GM19324 (cell line): ENCODE measurements around the gene ARFRP1.
"Not testable (repeated sequence)": the region's sequence is repeated elsewhere in the genome, so short reads cannot be mapped to it uniquely, and the experiment has no call there.

Experiments used
- ATAC-seq: cut with Tn5 transposase; IDR thresholded peaks from one replicate; pipeline ENCODE4 v1.9.1; 2021; ENCODE audit warnings: mild to moderate bottlenecking, moderate library complexity; ENCODE audit not compliant: unreplicated experiment, low FRiP score

Gene ARFRP1

DNA sequence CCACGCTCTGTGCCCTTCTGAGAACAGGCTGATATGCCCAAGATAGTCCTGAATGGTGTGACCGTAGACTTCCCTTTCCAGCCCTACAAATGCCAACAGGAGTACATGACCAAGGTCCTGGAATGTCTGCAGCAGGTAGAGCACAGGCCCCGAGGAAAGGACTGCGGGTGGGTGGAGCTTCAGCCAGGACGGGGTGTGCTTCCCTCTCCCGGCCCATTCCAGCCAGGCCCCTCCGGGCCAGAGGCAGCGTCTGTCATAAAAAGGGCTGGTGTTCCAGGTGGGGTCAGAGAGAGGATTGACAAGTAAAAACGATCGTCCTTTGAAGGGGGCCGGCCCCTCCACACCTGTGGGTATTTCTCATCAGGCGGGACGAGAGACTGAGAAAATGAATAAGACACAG lies 48.4 kb downstream of the ARFRP1 start:
- no peak for ATAC-seq

DNA sequence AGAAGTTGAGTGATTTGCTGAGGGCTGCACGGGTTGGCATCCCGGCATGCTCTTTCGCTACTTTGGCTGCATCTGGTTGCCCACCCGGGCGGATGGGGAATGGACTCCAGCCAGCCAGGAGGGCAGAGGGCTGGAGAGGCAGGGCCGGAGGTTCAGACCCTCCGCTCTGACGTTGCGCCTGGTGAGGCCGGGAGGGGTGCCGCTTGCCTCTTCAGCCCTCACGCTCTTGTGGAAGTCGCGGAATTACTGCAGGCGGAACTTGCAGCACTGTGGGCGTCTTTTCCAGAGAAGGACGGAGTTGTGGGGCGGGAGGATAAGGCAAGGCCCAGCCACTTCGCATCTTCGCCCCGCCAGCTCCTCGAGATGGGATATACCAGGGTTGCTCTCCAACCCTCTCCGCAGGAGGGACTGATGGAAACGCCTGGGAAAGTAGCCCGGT lies 49.0 kb downstream of the ARFRP1 start:
- ATAC-seq, result no peak

DNA sequence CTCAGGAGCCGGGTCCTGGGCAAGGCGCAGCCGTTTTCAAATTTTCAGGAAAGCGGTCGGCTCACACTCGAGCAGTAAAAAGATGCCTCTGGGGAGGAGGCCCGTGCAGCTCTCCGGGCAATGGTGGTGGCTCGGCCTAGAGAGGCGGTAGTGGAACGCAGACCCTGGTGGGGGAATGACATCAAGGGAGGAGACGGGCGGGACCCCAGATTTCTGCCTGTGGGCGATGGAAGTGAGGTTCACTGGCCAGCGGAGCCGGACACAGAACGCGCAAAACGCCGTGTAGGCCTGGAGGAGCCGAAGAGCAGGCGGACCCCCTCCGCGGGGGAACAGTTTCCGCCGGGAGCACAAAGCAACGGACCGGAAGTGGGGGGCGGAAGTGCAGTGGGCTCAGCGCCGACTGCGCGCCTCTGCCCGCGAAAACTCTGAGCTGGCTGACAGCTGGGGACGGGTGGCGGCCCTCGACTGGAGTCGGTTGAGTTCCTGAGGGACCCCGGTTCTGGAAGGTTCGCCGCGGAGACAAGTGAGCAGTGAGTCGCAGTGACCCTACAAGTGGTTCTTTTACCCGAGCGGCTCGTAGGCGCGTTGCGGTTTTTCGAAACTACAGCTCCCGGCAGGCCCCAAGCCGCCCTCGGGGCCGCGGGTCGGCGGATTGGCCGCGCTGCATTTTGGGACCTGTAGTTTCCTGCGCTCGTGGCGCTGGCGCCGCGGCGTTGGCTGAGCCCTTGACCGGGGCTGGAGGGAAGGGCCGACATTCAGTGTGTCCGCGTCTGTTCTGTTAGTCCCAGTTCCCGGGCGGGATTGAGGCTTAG lies 49.6 kb downstream of the ARFRP1 start, which contains the start of gene RTEL1:
TSS of gene RTEL1 (plus strand) at position 376 of the 812 bp plus-strand sequence. CDS start 1,091 bp downstream, outside the sequence.
- peak; percentile 82 for ATAC-seq

DNA sequence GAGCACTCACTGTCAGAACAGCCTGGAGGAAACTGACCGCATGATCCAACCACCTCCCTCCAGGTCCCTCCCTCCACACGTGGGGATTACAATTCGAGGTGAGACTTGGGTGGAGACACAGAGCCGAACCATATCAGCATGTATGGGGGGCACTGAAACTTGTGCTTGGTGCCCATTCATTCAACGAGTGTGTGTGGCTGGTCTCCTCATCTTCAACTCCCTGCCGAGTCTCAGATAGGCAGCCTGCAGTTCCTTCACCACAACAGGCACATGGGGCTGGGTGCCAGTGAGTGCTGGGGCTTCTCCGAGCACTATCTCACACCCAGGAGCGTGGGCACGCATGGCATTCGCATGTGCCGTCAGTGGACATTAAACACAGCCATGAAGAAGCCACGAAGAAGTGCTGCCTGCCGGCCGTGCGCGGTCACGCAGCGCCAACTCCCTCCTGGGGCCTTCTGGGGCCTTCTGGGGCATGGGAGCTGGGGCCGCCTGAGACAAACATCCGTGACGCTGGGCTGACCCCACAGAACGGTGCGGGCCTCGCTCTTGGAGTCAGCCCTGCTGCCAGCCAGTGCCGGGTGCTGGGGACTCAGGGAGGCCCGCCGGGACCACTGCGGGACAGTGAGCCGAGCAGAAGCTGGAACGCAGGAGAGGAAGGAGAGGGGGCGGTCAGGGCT lies 50.4 kb downstream of the ARFRP1 start:
- ATAC-seq, result no peak

DNA sequence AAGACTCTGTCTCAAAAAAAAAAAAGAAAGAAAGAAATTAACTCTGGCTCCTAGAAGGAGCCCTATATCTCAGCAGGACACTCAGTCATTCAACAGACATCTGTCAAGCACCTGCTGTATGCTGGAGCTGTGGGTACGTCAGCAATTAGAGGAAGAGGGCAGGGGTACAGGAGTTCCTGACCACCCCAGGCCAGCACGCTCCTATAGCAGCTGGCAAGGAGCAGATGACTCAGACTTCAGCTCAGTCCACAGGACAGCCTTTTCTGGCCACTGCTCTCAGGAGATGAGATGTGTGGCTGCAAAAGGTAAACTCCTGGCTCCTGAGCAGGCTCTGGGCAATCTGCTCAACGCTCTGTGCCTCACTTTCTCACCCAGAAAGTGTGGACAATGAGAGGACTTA lies 51.3 kb downstream of the ARFRP1 start:
- no peak for ATAC-seq

DNA sequence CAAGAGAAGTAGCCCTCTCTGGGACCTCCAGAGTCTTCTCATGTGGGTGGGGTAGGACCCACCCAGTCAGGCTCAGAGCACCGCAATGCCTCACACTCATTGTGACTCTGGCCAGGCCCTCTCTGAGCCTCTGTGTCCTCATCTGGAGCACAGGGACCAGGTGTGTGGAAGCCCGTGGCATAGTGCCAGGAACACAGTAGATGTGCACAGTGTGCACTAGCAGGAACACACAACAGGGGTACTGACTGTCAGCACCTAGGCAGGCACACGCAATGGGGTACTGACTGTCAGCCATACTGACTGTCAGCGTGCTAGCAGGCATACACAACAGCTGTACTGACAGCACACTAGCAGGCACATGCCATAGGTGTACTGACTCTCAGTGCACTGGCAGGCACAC lies 52.5 kb downstream of the ARFRP1 start:
- ATAC-seq, result no peak

DNA sequence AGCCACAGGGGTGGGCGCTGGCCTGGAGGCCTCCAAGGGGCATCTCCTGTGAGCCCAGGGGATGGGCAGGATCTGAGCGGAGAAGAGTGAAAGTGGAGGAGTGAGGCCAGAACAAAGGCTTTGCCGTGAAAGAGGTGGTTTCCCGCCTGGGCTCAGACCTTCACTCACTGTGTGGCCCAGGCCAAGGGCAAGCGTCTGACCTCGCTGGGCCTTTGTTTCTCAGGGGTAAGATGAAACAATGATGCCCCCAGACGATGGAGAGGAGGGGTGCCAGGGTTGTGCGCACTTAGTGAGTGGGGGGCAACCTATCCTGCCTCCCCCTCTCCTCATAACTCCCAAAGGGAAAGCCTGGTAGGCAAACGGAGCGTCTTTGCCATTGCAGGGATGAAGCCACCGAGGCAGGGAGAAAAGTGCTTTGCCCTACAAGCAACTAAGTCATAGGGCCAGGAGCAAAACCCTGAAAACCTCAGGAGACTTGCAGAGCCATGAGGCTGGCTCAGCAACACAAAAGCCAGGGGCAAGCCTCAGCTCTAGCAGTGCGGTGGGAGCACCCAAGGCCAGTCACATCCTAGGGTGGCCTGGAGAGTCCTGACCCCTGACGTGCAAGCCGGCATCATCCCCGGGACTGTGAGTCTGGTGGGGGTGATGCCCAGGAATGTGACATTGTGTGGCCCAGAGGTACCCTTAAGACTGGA lies 53.7 kb downstream of the ARFRP1 start:
- no peak for ATAC-seq

DNA sequence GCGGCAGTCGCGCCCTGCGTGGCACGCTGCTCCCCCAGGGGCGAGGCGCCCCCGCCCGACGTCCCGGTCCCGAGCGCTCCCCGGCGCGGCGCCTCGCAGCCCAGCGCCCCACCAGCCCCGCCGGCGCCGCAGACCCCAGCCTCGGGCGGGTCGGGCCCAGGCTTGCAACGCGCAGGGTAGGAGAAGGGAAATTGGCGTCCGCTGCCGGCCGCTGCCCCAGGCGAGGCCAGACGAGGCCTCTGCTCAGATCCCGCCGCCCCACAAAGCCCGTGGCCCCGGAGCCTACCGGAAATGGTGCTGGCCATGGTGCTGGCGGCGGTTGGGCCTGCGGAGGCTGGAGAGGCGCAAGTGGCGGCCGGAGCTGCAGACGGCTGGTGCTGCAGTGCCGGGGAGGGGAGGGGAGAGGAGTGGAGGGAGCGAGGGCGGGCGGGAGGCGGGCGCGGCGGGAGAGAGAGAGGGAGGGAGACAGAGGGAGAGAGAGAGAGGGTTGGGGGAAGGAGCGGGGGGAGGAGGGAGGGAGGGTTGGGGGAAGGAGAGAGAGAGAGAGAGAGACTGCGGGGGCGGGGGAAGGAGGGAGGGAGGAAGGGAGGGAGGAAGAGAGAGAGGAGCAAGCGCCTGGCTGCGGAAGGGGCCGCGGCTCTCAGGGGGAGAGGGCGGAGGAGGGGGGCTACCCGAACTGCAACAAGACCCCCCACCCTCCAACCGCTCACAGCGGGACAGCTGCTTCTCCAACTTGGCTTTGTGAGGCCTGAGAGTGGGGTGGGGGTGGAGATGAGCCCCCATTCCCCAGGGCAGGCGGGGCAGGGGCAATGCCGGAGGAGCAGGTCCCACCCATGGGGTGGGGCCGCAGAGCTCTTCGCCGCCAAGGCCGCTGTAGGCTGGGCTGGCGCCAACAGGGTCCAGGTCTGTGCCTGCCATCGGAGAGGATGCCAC lies 54.5 kb downstream of the ARFRP1 start, which contains the start of gene STMN3:
TSS of gene STMN3 (minus strand) at position 384 of the 933 bp plus-strand sequence. CDS start at position 305, 79 bp downstream.
- ATAC-seq, result no peak

DNA sequence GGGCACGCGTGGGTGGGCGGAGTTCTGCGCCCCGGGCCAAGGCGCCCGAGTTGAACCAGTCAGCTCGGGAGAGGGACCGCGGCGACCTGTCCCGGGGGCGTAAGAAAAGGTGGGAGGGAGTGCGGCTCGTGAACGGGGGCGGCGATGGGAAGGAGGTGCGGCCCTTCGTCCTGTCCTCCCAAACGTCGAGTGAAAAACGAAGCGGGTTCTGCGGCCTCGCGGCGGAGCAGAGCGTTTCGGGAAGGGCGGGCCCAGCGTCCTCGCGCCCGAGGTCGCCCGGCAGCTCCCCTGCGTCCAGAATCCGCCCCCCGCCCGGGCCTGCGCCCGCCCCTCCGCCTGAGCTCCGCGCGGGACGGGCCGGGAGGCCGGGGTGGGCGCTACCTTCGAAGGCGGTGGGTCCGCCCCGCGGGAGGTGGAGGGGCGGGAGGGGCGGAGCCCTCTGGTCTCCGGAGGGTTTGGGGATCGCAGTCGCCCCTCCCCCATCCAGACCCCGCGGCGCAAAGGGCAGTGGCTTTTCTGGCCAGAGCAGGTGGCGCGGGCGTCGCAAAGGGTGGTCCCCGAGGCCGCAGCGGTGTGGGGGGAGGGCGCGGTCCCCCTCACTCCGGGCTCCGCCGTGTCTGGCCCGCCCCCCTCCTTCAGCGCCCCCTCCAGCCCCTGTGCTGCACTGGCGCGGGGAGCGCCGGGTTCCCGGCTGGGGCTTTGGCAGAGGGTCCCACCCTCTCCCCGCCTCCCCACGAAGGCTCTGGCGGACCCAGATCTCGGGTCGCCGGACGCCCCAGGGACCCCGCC lies 55.4 kb downstream of the ARFRP1 start:
- ATAC-seq, result no peak

DNA sequence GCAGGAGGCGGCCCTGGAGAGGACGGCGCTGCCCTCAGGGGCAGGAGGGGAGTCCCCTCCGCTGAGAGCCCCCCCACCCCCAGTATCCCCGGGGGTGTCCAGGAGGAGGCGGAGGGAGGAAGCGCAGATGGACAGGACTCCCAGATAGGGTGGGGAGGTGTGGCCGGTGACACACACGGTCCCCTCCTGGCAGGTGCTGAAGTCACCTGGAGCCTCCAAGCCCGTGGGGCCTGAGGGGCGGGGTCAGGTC lies 55.9 kb downstream of the ARFRP1 start:
- ATAC-seq, result no peak

DNA sequence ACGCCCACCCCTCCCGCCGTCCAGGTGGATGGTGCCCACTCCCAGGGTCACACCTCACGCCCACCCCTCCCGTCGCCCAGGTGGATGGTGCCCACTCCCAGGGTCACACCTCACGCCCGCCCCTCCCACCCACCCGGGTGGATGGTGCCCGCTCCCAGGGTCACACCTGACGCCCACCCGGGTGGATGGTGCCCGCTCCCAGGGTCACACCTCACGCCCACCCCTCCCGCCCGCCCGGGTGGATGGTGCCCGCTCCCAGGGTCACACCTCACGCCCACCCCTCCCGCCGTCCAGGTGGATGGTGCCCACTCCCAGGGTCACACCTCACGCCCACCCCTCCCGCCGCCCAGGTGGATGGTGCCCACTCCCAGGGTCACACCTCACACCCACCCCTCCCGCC lies 57.3 kb downstream of the ARFRP1 start:
- not testable (repeated sequence) for ATAC-seq

DNA sequence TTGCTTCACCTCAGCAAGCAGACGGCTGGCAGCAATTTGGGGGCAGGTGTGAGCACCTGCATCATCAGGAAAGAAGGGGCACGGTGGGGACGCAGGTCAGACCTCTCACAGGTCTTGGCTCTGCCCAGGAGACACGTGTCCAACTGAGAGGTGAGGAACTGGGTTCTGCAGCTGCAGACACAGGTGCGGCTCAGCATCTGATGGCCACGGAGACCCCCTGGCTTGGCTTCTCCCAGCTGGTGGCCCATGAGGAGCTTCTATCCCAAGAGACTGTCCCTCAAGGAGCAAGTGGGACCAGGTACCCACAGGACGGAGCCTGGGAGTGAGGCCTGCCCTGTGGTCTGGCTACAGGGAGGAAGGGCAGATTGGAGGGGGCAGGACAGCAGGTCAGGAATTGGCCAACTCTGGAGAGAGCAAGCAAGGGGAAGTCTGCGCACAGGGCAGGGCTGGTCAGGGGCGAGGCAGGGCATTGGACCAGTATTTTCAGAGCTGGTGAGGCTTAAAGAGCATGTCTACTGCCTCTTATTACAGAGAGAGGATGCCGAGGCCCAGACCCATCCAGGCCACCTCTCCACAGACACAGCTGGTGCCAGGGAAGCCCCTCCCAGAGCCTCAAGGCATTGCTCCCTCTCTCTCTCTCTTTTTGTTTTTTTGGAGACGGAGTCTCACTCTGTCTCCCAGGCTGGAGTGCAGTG lies 58.7 kb downstream of the ARFRP1 start:
- no peak for ATAC-seq
